Measurements from ENCODE around the gene ERBB2. TPM values are rescaled to one million over a fixed set of nuclear protein-coding genes. Genes with fewer than 3 reads are reported as not detected.

ERBB2 gene
- total RNA-seq, 4 donors from 2014 or later = 8.5 to 13.2 (median 12.3) TPM

- no peak for TF ChIP-seq CTCF (IDR thresholded peaks at IDR 0.05; ENCODE audit: low read depth)
These were observed 55.9 kb downstream of the ERBB2 start for GRCh38 chr17:39755554-39756379.

- no peak for TF ChIP-seq CTCF (IDR thresholded peaks at IDR 0.05; ENCODE audit: low read depth)
These were observed 56.7 kb downstream of the ERBB2 start for GRCh38 chr17:39756380-39757079.

DNA sequence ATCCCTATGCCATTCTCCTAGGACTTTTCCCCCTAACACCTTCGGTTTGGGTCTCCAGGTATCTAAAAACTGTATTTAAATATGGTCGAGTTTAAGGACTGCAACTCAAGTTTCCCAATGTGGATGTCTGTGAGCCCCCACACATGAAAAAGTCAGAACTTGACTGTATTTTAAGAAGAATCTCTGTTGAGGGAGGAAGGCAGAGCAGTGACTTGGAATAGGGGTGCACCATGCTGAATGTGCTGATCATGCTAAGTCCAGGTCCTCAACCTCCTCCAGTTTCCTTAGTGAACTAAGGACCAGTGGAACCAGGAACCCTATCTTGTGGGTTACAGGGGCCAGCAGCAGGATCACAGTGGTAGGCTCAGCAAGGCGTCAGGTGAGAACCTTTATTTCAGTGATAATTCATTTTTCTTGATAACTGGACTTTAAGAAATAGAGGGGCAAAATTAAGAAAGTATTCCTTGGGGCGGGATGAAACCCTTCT, 57.4 kb downstream of the ERBB2 start:
- no peak for TF ChIP-seq CTCF (IDR thresholded peaks at IDR 0.05; ENCODE audit: low read depth)

DNA sequence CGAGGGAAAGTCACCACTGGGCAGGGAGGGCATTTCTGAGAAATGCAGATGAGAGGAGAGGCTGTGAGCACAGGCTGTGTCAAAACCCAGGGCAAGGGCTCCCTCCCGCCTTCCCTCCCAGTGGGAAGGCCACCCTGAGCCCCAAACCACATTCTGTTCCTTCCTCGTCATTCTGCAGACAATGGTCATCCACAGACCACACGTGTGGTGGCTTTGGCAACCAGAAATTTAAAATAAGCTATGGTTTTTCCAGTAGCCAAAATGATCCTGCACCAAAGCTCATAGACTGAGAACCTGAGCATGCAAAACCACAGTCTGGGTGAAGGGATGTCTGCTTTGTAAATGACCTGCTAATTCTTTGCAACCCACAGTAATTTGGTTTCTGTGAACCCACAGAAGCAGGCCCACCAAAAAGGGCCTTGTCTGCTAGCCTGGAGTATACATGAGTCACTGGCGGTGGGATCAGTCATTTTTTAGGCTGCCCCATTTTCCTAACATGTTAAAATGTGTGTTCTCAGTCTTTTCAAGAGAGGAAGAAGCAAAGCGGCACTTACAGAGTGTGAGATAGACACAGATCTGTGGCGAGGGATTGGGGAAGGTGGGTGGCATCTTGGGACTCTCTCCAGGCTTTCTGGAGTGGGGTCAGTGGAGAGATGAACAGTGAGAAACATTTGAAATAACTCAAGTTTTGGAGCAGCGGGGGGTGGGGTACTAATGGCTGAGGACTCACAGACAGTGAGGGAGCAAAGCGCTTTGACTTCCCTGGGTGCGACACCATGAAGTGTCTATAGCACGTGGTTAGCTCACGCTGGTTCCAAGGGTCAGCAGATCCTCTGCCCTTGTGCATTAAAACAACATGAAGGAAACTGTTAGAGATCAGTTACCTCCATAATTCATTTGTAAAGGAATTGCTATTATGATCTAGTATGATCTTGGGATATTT, 58.3 kb downstream of the ERBB2 start:
- no peak for TF ChIP-seq CTCF (IDR thresholded peaks at IDR 0.05; ENCODE audit: low read depth)

GRCh38 chr17:39759204-39759603, 59.3 kb downstream of the ERBB2 start:
- TF ChIP-seq CTCF (IDR thresholded peaks at IDR 0.05; ENCODE audit: low read depth) = no peak

GRCh38 chr17:39761861-39762496, 62.1 kb downstream of the ERBB2 start:
- TF ChIP-seq CTCF (IDR thresholded peaks at IDR 0.05; ENCODE audit: low read depth) = no peak
